WTC11 (cell line): Measurements from ENCODE around the gene TRIM9. TPM values are rescaled to one million over a fixed set of nuclear protein-coding genes. Genes with fewer than 3 reads are reported as not detected.

Experiments
- ATAC-seq: fragments of 200-7000 bp; cut with Tn5 transposase; 2 replicates; pipeline ENCODE4 v1.10.0; 2021; ENCODE audit warnings: mild to moderate bottlenecking, moderate library complexity
- CTCF ChIA-PET: fragments of 300-600 bp; sonication (Branson Sonifier 250); formaldehyde crosslinking; loops from one replicate; lab custom pipeline; 2021; ENCODE audit warnings: antibody characterized with exemption; lab: Charles Lee
- POLR2A ChIA-PET: fragments of 350-600 bp; sonication (Branson Sonifier 250); formaldehyde crosslinking; loops from one replicate; lab custom pipeline; 2021; ENCODE audit warnings: antibody characterized with exemption; lab: Charles Lee
- DNase-seq: peaks from one replicate; pipeline ENCODE4 v3.0.0; 2021; ENCODE audit warnings: low spot score
- H3K27ac Mint-ChIP-seq: 2 replicates; pipeline ENCODE4 v1.8.0; 2021; ENCODE audit warnings: mixed read lengths
- H3K27me3 Mint-ChIP-seq: 2 replicates; pipeline ENCODE4 v1.8.0; 2021; ENCODE audit warnings: low read depth, mild to moderate bottlenecking, moderate library complexity, mixed read lengths
- H3K36me3 Mint-ChIP-seq: 2 replicates; pipeline ENCODE4 v1.8.0; 2021; ENCODE audit warnings: mixed read lengths
- H3K4me1 Mint-ChIP-seq: 2 replicates; pipeline ENCODE4 v1.8.0; 2022; ENCODE audit warnings: mixed read lengths
- H3K4me3 Mint-ChIP-seq: 2 replicates; pipeline ENCODE4 v1.8.0; 2021; ENCODE audit warnings: mild to moderate bottlenecking, moderate library complexity, mixed read lengths
- H3K9me3 Mint-ChIP-seq: 2 replicates; pipeline ENCODE4 v1.8.0; 2021; ENCODE audit warnings: mixed read lengths
- FOXJ3 ChIP-seq: sonication (generic); formaldehyde crosslinking; IDR thresholded peaks from 2 replicates; pipeline ENCODE4 v1.9.0; 2021; ENCODE audit warnings: missing genetic modification reagents, mild to moderate bottlenecking, borderline replicate concordance
- HMGA2 ChIP-seq: fragments of 250-450 bp; sonication (Bioruptor Pico); IDR thresholded peaks from 2 replicates; pipeline ENCODE4 v1.4.0; 2021; ENCODE audit warnings: mild to moderate bottlenecking, moderate library complexity
- JAZF1 ChIP-seq: fragments of 250-450 bp; sonication (Bioruptor Pico); IDR thresholded peaks from 2 replicates; pipeline ENCODE4 v1.9.0; 2021; ENCODE audit warnings: moderate library complexity, mild to moderate bottlenecking, inconsistent platforms
- NR3C1 ChIP-seq: sonication (generic); formaldehyde crosslinking; conservative IDR thresholded peaks from 2 replicates; pipeline ENCODE4 v1.8.1; 2023; ENCODE audit warnings: low read depth, mild to moderate bottlenecking, missing genetic modification reagents
- ZNF317 ChIP-seq: sonication (generic); formaldehyde crosslinking; IDR thresholded peaks from 2 replicates; pipeline ENCODE4 v1.8.1; 2023; ENCODE audit warnings: low read depth, mild to moderate bottlenecking, moderate library complexity, missing genetic modification reagents, borderline replicate concordance
- total RNA-seq: library from RNA; stranded (reverse); gene quantifications from 3 replicates; pipeline ENCODE4 v1.2.3, GENCODE V29; 2021
- TF ChIP-seq, protein P1 (sequence below): fragments of 200-600 bp; IDR thresholded peaks from 2 replicates; pipeline ENCODE4 v1.8.0; 2022; ENCODE audit warnings: antibody characterized with exemption
- TF ChIP-seq, protein P2 (sequence below): sonication (generic); formaldehyde crosslinking; IDR thresholded peaks from 2 replicates; pipeline ENCODE4 v1.8.1; 2023; ENCODE audit warnings: mild to moderate bottlenecking, missing genetic modification reagents, moderate library complexity
- TF ChIP-seq, protein P3 (sequence below): fragments of 250-450 bp; sonication (Bioruptor Pico); IDR thresholded peaks from 2 replicates; pipeline ENCODE4 v2.1.2; 2022; ENCODE audit warnings: mild to moderate bottlenecking, moderate library complexity
- TF ChIP-seq, protein P4 (sequence below): sonication (generic); formaldehyde crosslinking; IDR thresholded peaks from 2 replicates; pipeline ENCODE4 v1.8.1; 2022; ENCODE audit warnings: mild to moderate bottlenecking, missing genetic modification reagents, moderate library complexity, borderline replicate concordance
- TF ChIP-seq, protein P5 (sequence below): fragments of 250-450 bp; sonication (Bioruptor Pico); IDR thresholded peaks from 2 replicates; pipeline ENCODE4 v1.9.0; 2021; ENCODE audit warnings: mild to moderate bottlenecking, borderline replicate concordance
- TF ChIP-seq, protein P6 (sequence below): sonication (generic); formaldehyde crosslinking; IDR thresholded peaks from 2 replicates; pipeline ENCODE4 v1.8.0; 2022; ENCODE audit warnings: mild to moderate bottlenecking, missing genetic modification reagents
- TF ChIP-seq, protein P7 (sequence below): sonication (generic); formaldehyde crosslinking; IDR thresholded peaks from 2 replicates; pipeline ENCODE4 v1.8.0; 2023; ENCODE audit warnings: mild to moderate bottlenecking, missing genetic modification reagents

Gene TRIM9
- total RNA-seq, 1 experiment from 2014 or later, result 4.0 TPM

DNA sequence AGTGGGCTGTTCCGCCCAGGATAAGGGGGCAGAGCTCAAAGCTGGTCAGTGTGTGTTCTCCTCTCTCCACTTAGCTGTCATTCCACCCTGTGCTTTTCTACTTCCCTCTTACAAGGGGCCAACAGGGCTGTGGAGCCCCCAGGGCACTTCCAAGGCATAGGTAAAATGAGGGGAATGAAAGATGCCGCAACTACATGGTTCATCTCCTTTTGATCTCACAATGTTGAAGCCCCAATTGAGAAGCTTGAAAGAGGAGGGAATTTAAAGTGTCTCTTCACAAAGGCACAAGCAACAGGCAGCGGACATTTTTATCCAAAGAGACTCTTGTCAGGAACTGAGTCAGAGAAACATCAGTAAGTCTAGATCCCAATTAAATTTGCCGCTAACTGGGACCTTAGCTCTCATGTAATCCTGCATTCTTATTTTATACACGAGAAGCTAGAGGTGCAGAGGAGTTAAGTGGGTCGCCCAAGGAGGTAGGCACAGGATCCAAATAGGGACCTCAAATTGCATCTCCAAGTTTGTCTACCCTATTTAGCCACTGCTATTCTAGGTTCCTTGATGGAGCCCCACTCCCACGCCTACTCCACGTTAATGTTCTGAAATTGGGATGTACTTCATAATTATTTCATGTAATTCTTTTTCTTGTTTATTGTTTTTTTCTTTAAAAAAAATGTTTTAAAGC lies 20.1 kb downstream of the TRIM9 start:
- H3K27ac Mint-ChIP-seq, result no peak overlapping the region
- no peaks in the 10 kb centered on the region; the same call in 1 of the 2 replicates for H3K27me3 Mint-ChIP-seq
- TF ChIP-seq, protein P1, sequence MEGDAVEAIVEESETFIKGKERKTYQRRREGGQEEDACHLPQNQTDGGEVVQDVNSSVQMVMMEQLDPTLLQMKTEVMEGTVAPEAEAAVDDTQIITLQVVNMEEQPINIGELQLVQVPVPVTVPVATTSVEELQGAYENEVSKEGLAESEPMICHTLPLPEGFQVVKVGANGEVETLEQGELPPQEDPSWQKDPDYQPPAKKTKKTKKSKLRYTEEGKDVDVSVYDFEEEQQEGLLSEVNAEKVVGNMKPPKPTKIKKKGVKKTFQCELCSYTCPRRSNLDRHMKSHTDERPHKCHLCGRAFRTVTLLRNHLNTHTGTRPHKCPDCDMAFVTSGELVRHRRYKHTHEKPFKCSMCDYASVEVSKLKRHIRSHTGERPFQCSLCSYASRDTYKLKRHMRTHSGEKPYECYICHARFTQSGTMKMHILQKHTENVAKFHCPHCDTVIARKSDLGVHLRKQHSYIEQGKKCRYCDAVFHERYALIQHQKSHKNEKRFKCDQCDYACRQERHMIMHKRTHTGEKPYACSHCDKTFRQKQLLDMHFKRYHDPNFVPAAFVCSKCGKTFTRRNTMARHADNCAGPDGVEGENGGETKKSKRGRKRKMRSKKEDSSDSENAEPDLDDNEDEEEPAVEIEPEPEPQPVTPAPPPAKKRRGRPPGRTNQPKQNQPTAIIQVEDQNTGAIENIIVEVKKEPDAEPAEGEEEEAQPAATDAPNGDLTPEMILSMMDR, result no peak
- TF ChIP-seq, protein P2, sequence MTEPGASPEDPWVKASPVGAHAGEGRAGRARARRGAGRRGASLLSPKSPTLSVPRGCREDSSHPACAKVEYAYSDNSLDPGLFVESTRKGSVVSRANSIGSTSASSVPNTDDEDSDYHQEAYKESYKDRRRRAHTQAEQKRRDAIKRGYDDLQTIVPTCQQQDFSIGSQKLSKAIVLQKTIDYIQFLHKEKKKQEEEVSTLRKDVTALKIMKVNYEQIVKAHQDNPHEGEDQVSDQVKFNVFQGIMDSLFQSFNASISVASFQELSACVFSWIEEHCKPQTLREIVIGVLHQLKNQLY (CRISPR knock-in tag), result no peak
- TF ChIP-seq, protein P3, sequence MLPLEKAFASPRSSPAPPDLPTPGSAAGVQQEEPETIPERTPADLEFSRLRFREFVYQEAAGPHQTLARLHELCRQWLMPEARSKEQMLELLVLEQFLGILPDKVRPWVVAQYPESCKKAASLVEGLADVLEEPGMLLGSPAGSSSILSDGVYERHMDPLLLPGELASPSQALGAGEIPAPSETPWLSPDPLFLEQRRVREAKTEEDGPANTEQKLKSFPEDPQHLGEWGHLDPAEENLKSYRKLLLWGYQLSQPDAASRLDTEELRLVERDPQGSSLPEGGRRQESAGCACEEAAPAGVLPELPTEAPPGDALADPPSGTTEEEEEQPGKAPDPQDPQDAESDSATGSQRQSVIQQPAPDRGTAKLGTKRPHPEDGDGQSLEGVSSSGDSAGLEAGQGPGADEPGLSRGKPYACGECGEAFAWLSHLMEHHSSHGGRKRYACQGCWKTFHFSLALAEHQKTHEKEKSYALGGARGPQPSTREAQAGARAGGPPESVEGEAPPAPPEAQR (CRISPR knock-in tag), result no peak
- TF ChIP-seq JAZF1 (no peak), ZNF317 (CRISPR knock-in tag) (no peak), HMGA2 (CRISPR knock-in tag) (no peak), FOXJ3 (CRISPR knock-in tag) (no peak), NR3C1 (CRISPR knock-in tag) (no peak)
- TF ChIP-seq, protein P4, sequence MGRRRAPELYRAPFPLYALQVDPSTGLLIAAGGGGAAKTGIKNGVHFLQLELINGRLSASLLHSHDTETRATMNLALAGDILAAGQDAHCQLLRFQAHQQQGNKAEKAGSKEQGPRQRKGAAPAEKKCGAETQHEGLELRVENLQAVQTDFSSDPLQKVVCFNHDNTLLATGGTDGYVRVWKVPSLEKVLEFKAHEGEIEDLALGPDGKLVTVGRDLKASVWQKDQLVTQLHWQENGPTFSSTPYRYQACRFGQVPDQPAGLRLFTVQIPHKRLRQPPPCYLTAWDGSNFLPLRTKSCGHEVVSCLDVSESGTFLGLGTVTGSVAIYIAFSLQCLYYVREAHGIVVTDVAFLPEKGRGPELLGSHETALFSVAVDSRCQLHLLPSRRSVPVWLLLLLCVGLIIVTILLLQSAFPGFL (CRISPR knock-in tag), result no peak
- TF ChIP-seq, protein P5, sequence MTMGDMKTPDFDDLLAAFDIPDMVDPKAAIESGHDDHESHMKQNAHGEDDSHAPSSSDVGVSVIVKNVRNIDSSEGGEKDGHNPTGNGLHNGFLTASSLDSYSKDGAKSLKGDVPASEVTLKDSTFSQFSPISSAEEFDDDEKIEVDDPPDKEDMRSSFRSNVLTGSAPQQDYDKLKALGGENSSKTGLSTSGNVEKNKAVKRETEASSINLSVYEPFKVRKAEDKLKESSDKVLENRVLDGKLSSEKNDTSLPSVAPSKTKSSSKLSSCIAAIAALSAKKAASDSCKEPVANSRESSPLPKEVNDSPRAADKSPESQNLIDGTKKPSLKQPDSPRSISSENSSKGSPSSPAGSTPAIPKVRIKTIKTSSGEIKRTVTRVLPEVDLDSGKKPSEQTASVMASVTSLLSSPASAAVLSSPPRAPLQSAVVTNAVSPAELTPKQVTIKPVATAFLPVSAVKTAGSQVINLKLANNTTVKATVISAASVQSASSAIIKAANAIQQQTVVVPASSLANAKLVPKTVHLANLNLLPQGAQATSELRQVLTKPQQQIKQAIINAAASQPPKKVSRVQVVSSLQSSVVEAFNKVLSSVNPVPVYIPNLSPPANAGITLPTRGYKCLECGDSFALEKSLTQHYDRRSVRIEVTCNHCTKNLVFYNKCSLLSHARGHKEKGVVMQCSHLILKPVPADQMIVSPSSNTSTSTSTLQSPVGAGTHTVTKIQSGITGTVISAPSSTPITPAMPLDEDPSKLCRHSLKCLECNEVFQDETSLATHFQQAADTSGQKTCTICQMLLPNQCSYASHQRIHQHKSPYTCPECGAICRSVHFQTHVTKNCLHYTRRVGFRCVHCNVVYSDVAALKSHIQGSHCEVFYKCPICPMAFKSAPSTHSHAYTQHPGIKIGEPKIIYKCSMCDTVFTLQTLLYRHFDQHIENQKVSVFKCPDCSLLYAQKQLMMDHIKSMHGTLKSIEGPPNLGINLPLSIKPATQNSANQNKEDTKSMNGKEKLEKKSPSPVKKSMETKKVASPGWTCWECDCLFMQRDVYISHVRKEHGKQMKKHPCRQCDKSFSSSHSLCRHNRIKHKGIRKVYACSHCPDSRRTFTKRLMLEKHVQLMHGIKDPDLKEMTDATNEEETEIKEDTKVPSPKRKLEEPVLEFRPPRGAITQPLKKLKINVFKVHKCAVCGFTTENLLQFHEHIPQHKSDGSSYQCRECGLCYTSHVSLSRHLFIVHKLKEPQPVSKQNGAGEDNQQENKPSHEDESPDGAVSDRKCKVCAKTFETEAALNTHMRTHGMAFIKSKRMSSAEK, result no peak
- TF ChIP-seq, protein P6, sequence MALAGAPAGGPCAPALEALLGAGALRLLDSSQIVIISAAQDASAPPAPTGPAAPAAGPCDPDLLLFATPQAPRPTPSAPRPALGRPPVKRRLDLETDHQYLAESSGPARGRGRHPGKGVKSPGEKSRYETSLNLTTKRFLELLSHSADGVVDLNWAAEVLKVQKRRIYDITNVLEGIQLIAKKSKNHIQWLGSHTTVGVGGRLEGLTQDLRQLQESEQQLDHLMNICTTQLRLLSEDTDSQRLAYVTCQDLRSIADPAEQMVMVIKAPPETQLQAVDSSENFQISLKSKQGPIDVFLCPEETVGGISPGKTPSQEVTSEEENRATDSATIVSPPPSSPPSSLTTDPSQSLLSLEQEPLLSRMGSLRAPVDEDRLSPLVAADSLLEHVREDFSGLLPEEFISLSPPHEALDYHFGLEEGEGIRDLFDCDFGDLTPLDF (CRISPR knock-in tag), result no peak
- TF ChIP-seq, protein P7, sequence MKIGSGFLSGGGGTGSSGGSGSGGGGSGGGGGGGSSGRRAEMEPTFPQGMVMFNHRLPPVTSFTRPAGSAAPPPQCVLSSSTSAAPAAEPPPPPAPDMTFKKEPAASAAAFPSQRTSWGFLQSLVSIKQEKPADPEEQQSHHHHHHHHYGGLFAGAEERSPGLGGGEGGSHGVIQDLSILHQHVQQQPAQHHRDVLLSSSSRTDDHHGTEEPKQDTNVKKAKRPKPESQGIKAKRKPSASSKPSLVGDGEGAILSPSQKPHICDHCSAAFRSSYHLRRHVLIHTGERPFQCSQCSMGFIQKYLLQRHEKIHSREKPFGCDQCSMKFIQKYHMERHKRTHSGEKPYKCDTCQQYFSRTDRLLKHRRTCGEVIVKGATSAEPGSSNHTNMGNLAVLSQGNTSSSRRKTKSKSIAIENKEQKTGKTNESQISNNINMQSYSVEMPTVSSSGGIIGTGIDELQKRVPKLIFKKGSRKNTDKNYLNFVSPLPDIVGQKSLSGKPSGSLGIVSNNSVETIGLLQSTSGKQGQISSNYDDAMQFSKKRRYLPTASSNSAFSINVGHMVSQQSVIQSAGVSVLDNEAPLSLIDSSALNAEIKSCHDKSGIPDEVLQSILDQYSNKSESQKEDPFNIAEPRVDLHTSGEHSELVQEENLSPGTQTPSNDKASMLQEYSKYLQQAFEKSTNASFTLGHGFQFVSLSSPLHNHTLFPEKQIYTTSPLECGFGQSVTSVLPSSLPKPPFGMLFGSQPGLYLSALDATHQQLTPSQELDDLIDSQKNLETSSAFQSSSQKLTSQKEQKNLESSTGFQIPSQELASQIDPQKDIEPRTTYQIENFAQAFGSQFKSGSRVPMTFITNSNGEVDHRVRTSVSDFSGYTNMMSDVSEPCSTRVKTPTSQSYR (CRISPR knock-in tag), result no peak
- no peak for ATAC-seq
- no peaks in the 10 kb centered on the region for H3K36me3 Mint-ChIP-seq
- H3K9me3 Mint-ChIP-seq, result peaks cover 16% of the 10 kb centered on the region
- H3K4me3 Mint-ChIP-seq, result no peak overlapping the region
- DNase-seq, result no peak
- POLR2A ChIA-PET, result no interaction called here
- CTCF ChIA-PET, result interaction anchor here (1.0 kb wide), 1 partner anchor 8 kb away, joined by 3 read pairs; no protein-coding TSS in a partner anchor
- H3K4me1 Mint-ChIP-seq, result no peaks in the 10 kb centered on the region
